ENCODE measurements around the gene ABCC1. TPM values are rescaled to one million over a fixed set of nuclear protein-coding genes. Genes with fewer than 3 reads are reported as not detected.

ABCC1 gene
- total and polyA plus RNA-seq, 2 of the 8 experiments (the other 6 are each of a cell fraction or from before 2014, with no cell fraction given): 42.6 to 66.8 TPM

DNA sequence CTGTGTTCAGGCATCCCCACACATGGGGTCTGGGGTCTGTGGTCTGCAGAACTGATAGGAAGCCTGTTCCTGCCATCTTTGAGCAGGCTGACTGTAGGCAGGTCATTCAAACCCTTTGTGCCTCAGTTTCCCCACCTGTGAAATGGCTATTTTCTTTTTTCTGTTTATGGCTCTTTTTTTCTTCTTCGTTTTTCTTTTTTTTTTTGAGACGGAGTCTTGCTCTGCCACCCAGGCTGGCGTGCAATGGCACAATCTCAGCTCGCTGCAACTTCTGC, 201.4 kb downstream of the ABCC1 start:
- FAIRE-seq (no peak), DNase-seq (ENCODE audit: low read depth in 1 of 2, low spot score in 2 of 2) (no peak)
- ChIA-PET POLR2A (ENCODE audit: partially characterized antibody) (no interaction called here), CTCF (ENCODE audit: partially characterized antibody) (interaction anchor here (1.3 to 3.1 kb wide), 3 partner anchors 18 to 395 kb away, joined by 3 to 11 read pairs (median 5); no protein-coding TSS in a partner anchor)
- Histone ChIP-seq H3K4me3 (ENCODE audit: extremely low read depth in 1 of 4, insufficient read depth in 2 of 4, low read depth in 3 of 4, low read length in 4 of 4) (no peak overlapping the region), H3K4ac (replicated peaks; ENCODE audit: insufficient read length, low read depth, low read length) (no peak overlapping the region), H3K27me3 (replicated peaks in 1 of 4; ENCODE audit: control insufficient read depth in 3 of 4, extremely low read depth in 1 of 4, insufficient read depth in 3 of 4, low read length in 3 of 4) (no peaks in the 10 kb centered on the region), H4K91ac (replicated peaks; ENCODE audit: insufficient read length, low read length) (no peak overlapping the region), H2BK12ac (ENCODE audit: low read depth, low read length) (no peak overlapping the region), H3K4me2 (ENCODE audit: insufficient read depth in 1 of 2, low read depth in 2 of 2, low read length in 2 of 2) (no peak overlapping the region), H2BK5ac (ENCODE audit: low read depth, low read length) (no peak overlapping the region), H3K23ac (ENCODE audit: insufficient read length) (no peak overlapping the region), H3K79me1 (ENCODE audit: low read depth, low read length) (no peaks in the 10 kb centered on the region), H4K8ac (ENCODE audit: extremely low read depth, insufficient read depth, low read length) (no peak overlapping the region), H3K79me2 (ENCODE audit: control insufficient read depth in 1 of 2, insufficient read depth in 2 of 2, low read length in 2 of 2) (no peaks in the 10 kb centered on the region), H3K14ac (ENCODE audit: insufficient read length) (no peak overlapping the region), H3K9ac (replicated peaks in 1 of 4; ENCODE audit: extremely low read depth in 1 of 4, low read depth in 3 of 4, low read length in 3 of 4) (no peak overlapping the region), H3K4me1 (replicated peaks in 1 of 4; ENCODE audit: control insufficient read depth in 3 of 4, insufficient read depth in 4 of 4, low read length in 3 of 4) (peaks cover 0 to 4% (median under 1%) of the 10 kb centered on the region in 4 experiments; a peak in 1 of 7 replicates), H3K56ac (replicated peaks; ENCODE audit: insufficient read length, low read depth, low read length) (no peak overlapping the region), H2BK20ac (ENCODE audit: low read length) (no peak overlapping the region), H3K36me3 (ENCODE audit: control insufficient read depth in 2 of 4, insufficient read depth in 4 of 4, low read length in 3 of 4) (no peaks in the 10 kb centered on the region; a peak in 1 of 8 replicates), H3K23me2 (ENCODE audit: low read depth, low read length) (peaks cover 3% of the 10 kb centered on the region; the same call in 1 of the 2 replicates), H3K9me3 (ENCODE audit: insufficient read depth in 2 of 2, low read depth in 1 of 2, low read length in 1 of 2) (no peaks in the 10 kb centered on the region), H2AFZ (ENCODE audit: low read length) (no peak overlapping the region), H2BK120ac (replicated peaks; ENCODE audit: low read depth, low read length) (no peak overlapping the region), H4K20me1 (replicated peaks in 1 of 2; ENCODE audit: control insufficient read depth in 1 of 2, insufficient read depth in 2 of 2, low read length in 2 of 2) (peaks cover 3 to 4% of the 10 kb centered on the region in 2 experiments), H4K5ac (ENCODE audit: insufficient read length, low read depth, low read length) (no peak overlapping the region), H3K27ac (ENCODE audit: low read depth, low read length) (no peak overlapping the region), H3K18ac (ENCODE audit: extremely low read depth, low read length) (no peak overlapping the region), H2AK5ac (ENCODE audit: low read depth, low read length) (no peak overlapping the region), H2BK15ac (ENCODE audit: low read length) (no peak overlapping the region)
- TF ChIP-seq, protein P1, sequence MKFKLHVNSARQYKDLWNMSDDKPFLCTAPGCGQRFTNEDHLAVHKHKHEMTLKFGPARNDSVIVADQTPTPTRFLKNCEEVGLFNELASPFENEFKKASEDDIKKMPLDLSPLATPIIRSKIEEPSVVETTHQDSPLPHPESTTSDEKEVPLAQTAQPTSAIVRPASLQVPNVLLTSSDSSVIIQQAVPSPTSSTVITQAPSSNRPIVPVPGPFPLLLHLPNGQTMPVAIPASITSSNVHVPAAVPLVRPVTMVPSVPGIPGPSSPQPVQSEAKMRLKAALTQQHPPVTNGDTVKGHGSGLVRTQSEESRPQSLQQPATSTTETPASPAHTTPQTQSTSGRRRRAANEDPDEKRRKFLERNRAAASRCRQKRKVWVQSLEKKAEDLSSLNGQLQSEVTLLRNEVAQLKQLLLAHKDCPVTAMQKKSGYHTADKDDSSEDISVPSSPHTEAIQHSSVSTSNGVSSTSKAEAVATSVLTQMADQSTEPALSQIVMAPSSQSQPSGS (IDR thresholded peaks at IDR 0.05; ENCODE audit: low read length): no peak
- TF ChIP-seq ATF3 (IDR thresholded peaks at IDR 0.05; ENCODE audit: insufficient read depth, low read depth, low read length): no peak
- no peak for TF ChIP-seq SP4 (IDR thresholded peaks at IDR 0.05; ENCODE audit: low read length)
- TF ChIP-seq TEAD4 (IDR thresholded peaks at IDR 0.05; ENCODE audit: low read depth, low read length): no peak
- no peak for TF ChIP-seq POLR2A (IDR thresholded peaks at IDR 0.05; ENCODE audit: control extremely low read depth in 1 of 2, low read depth in 2 of 2, low read length in 2 of 2)
- no peak for TF ChIP-seq KDM4A (IDR thresholded peaks at IDR 0.05; ENCODE audit: low read depth, low read length, severe bottlenecking)
- TF ChIP-seq TCF12 (IDR thresholded peaks at IDR 0.05; ENCODE audit: low read depth, low read length): no peak
- no peak for TF ChIP-seq ASH2L (IDR thresholded peaks at IDR 0.05; ENCODE audit: low read length)
- TF ChIP-seq, protein P2, sequence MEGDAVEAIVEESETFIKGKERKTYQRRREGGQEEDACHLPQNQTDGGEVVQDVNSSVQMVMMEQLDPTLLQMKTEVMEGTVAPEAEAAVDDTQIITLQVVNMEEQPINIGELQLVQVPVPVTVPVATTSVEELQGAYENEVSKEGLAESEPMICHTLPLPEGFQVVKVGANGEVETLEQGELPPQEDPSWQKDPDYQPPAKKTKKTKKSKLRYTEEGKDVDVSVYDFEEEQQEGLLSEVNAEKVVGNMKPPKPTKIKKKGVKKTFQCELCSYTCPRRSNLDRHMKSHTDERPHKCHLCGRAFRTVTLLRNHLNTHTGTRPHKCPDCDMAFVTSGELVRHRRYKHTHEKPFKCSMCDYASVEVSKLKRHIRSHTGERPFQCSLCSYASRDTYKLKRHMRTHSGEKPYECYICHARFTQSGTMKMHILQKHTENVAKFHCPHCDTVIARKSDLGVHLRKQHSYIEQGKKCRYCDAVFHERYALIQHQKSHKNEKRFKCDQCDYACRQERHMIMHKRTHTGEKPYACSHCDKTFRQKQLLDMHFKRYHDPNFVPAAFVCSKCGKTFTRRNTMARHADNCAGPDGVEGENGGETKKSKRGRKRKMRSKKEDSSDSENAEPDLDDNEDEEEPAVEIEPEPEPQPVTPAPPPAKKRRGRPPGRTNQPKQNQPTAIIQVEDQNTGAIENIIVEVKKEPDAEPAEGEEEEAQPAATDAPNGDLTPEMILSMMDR (IDR thresholded peaks at IDR 0.05; ENCODE audit: control extremely low read depth in 1 of 3, insufficient read depth in 1 of 3, low read depth in 1 of 3, low read length in 3 of 3): no peak
- 83% methylated on average over 3 of the region's 4 CpGs; no CpG with 5 or more reads in 1 of the 2 experiments for WGBS, 2 experiments (ENCODE audit: extremely low coverage in 1 of 2, insufficient coverage in 1 of 2, insufficient read length in 1 of 2, insufficient replicate concordance in 2 of 2, low coverage in 1 of 2, low lambda C conversion rate in 2 of 2, missing lambda C conversion rate in 1 of 2)
